GM18909 (cell line): ENCODE data around the gene SH2B2.
"Not testable (repeated sequence)": the region's sequence is repeated elsewhere in the genome, so short reads cannot be mapped to it uniquely, and the experiment has no call there.

Experiments used
- ATAC-seq: cut with Tn5 transposase; IDR thresholded peaks from one replicate; pipeline ENCODE4 v1.9.1; 2021; ENCODE audit warnings: mild to moderate bottlenecking; ENCODE audit not compliant: unreplicated experiment, poor library complexity

Gene SH2B2

GRCh38 chr7:102303669-102304422 lies 17.2 kb downstream of the SH2B2 start:
- ATAC-seq = no peak

- no peak for ATAC-seq
These were observed 18.0 kb downstream of the SH2B2 start for GRCh38 chr7:102304668-102305067.

- ATAC-seq = peak; percentile 53
These were observed 19.0 kb downstream of the SH2B2 start for GRCh38 chr7:102305414-102306268.

GRCh38 chr7:102306916-102307677 lies 20.4 kb downstream of the SH2B2 start:
- ATAC-seq = peak; percentile 77

- no peak for ATAC-seq
These were observed 23.7 kb downstream of the SH2B2 start for GRCh38 chr7:102310414-102310815.

GRCh38 chr7:102312317-102312716 lies 25.6 kb downstream of the SH2B2 start:
- no peak for ATAC-seq

- no peak for ATAC-seq
These were observed 27.5 kb downstream of the SH2B2 start for GRCh38 chr7:102313997-102314780.

- no peak for ATAC-seq
These were observed 30.8 kb downstream of the SH2B2 start for GRCh38 chr7:102317231-102318059.

- no peak for ATAC-seq
These were observed 31.9 kb downstream of the SH2B2 start for GRCh38 chr7:102318482-102318971.

GRCh38 chr7:102319671-102320070 lies 33.0 kb downstream of the SH2B2 start:
- no peak for ATAC-seq

GRCh38 chr7:102320181-102320580 lies 33.5 kb downstream of the SH2B2 start:
- no peak for ATAC-seq

GRCh38 chr7:102320601-102321350 lies 34.1 kb downstream of the SH2B2 start:
- no peak for ATAC-seq

- ATAC-seq = peak; percentile 35
These were observed 34.9 kb downstream of the SH2B2 start for GRCh38 chr7:102321351-102322201.

- no peak for ATAC-seq
These were observed 35.6 kb downstream of the SH2B2 start for GRCh38 chr7:102322202-102322715.

- ATAC-seq = no peak
These were observed 37.2 kb downstream of the SH2B2 start for GRCh38 chr7:102323914-102324195.

- not testable (repeated sequence) for ATAC-seq
These were observed 38.4 kb downstream of the SH2B2 start for GRCh38 chr7:102325106-102325505.

GRCh38 chr7:102326157-102326889 lies 39.7 kb downstream of the SH2B2 start:
- no peak for ATAC-seq
